Epidermal melanocyte (primary cell): Measurements from ENCODE around the gene DLX1.
"Not testable (repeated sequence)": the region's sequence is repeated elsewhere in the genome, so short reads cannot be mapped to it uniquely, and the experiment has no call there.

ENCODE experiments used
- DNase-seq: peaks from one replicate; pipeline ENCODE4 v3.0.0; 2011; ENCODE audit warnings: low spot score; ENCODE audit not compliant: insufficient read length

DLX1 gene

DNA sequence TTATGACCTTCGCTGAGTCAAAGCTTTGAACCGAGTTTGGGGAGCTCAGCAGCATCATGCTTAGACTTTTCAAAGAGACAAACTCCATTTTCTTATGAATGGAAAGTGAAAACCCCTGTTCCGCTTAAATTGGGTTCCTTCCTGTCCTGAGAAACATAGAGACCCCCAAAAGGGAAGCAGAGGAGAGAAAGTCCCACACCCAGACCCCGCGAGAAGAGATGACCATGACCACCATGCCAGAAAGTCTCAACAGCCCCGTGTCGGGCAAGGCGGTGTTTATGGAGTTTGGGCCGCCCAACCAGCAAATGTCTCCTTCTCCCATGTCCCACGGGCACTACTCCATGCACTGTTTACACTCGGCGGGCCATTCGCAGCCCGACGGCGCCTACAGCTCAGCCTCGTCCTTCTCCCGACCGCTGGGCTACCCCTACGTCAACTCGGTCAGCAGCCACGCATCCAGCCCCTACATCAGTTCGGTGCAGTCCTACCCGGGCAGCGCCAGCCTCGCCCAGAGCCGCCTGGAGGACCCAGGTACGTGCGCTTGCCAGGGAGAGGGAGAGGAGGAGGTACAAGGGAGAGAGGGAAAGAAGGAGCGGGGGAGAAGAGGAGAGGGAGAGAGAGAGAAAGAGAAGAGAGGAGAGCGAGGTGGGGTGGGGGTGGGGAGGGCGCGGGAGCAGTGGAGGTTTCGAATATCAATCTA, at the start of gene DLX1:
Gene DLX1, plus strand, starts transcription at position 48 of the 700 bp plus-strand sequence. Its CDS starts 171 bp downstream, at position 219.
- DNase-seq: no peak

GRCh38 chr2:172038121-172038520, 47.2 kb upstream of the DLX1 start:
- DNase-seq: no peak

GRCh38 chr2:172038604-172039003, 46.7 kb upstream of the DLX1 start:
- DNase-seq: peak; percentile 35

DNA sequence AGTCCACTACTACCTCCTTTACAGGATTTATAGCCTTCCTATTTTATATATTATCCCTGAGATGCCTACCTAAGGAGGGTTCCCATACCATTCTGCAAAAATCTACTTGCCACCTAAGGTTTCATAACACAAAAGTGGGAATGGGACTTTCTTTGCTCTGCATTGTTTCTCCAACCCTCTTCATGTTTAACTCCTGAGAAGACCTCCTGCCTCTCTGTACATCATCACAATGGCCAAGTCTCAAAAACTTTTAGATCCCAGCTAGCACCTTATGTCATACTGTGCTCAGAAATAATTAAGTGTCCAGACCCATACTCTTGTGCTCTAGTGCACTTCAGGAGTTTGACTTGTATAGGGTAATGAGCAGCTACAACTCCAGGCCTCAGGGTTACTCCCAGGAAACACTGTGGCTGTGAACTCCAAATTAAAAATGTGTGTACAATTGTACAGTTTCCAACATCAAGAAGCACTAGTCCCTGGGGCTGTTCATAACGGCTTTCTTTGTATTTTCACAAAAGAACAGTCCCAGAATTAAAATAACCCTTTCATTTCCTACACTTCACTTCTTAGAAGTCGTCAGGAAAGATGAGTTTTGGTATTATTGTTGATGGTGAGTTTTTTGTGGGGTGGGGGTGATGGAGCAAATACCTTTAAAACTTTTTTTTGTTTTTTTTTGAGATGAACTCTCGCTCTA, 46.1 kb upstream of the DLX1 start:
- no peak for DNase-seq

- DNase-seq: no peak
Observed at GRCh38 chr2:172040311-172040710, 45.0 kb upstream of the DLX1 start.

DNA sequence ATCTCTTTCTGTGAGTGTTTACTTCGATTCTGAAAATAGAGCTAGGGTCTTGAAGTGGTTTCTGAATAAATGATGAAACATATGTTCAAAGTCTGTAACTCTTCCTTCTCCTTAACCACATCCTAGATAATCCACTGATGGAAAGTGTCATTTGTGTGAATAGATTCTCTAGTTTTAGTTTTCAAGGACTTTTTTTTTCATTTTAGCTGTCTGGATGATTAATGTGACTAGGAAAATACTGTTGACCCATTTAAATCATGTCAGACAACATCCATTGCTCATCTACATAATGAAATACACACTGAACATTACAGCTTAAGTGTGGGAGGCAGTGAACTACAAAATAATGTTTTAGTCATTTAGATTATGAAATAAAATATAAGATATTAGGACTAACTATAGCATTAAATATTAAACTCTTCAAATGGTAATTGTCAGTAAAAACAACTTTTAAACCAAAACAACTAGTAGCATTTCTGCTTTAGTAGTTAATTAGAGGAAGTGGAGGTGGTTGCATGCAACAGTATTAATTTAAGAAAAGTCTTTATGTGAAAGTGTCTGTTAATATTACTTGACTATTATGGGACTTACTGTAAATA, 39.1 kb upstream of the DLX1 start:
- no peak for DNase-seq

DNA sequence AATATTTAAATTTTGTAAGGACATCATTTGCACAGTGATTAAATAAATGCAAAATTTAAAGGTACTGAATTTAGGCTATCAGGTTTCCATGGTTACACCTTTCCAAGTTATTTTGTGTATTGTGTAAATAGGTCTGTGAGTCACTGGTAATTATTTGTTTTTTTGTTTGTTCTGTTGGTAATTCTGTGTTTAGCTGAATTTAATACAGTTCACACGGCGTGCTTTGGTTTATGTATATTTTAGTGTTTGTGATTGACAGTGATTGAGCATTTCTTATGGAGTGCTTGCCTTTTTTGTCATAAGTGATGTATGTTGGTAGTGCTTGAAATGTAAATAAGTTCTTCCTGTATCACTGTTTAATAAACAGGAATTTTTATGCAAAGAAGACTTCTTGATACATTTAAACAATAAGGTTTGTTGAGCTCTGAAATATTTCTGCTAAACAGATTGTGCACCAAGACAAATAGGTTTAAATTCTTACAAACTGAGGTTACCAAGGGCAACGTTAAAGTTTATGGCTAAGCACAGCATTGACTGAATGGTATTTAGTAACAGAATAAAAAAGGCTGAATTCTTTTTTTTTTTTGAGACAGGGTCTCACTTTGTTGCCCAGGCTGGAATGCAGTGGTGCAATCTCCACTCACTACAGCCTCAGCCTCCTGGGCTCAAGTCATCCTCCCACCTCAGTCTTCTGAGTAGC, 38.3 kb upstream of the DLX1 start:
- DNase-seq: no peak

- DNase-seq: no peak
Observed at GRCh38 chr2:172047566-172048507, 37.5 kb upstream of the DLX1 start.

GRCh38 chr2:172048508-172049503, 36.5 kb upstream of the DLX1 start:
- DNase-seq: no peak

- no peak for DNase-seq
Observed at GRCh38 chr2:172049567-172050120, 35.7 kb upstream of the DLX1 start.

- DNase-seq: no peak
Observed at GRCh38 chr2:172050479-172051125, 34.7 kb upstream of the DLX1 start.

- peak; percentile 58 for DNase-seq
Observed at GRCh38 chr2:172052000-172052983, 33.0 kb upstream of the DLX1 start.

DNA sequence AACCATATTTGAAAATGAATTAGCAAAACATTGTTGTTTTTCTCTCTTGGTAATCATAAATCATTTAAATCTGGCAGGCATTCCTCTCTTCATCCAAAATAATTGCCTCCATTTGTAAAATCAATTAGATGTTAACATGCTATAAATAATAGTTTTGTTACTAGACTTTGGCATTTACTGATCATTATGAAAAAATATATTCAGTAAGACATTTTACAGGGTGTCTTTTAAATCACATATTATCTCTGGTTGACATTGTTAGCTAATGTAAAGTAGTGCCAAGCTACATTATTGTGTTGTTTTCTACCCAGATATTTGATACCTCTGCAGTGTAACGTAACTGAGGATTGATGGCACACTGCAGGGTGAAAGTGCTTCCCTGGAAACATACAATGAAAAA, 31.8 kb upstream of the DLX1 start:
- no peak for DNase-seq

- DNase-seq: no peak
Observed at GRCh38 chr2:172056293-172056692, 29.0 kb upstream of the DLX1 start.

DNA sequence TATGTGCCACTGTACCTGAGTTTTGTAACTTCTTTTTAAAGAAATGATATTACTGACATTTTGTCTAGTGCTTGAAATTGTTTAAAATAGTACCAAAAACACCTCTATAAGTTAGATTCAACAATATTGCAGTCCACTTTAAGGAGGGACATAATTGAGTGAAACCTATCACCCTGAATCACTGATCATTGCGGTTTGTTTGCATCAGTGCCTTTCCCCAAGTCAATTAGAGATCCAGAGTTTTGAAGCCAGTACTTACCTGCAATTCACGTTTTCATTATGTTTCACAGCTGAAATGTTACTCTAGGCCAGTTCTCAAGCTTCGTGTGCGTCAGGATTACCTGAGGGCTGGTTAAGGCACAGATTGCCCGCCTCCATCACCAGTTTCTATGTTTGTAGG, 26.6 kb upstream of the DLX1 start:
- DNase-seq: no peak

- not testable (repeated sequence) for DNase-seq
Observed at GRCh38 chr2:172060118-172060517, 25.2 kb upstream of the DLX1 start.

DNA sequence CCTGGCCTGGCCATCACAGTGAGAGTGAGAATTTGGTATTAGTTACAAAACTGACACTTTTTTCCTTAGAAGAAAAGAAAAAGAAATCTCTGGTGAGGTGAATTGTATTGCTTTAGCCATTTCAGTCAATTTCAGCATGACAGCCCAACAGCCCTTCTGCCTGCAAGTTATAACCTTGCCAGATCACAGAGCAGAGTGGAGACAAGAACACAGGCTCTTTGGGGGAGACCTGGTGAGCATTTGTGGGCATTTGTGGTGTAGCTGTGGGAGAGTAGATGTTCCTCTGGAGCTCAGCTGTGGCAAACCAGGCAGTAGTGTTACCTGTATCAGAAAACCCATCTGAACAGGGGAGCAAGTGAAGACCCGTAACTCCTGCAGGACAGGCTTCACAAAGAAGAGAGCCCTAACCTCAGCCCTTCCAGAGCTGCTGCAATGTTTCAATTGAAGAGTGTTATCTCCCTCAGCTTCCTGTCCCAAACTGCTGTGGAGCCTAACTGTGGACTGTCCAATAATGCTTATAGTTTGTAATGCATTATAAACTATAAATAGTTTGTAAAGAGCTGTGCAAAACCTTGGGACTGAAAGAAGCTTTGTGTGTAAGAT, 22.8 kb upstream of the DLX1 start:
- DNase-seq: no peak
